Thyroid gland (tissue), 4 donors: ENCODE data around the gene SNRPA1. TPM values are rescaled to one million over a fixed set of nuclear protein-coding genes. Genes with fewer than 3 reads are reported as not detected.

Experiments used
- DNase-seq, 2 donors: peaks; one replicate each; pipeline ENCODE4 v3.0.0-alpha.2; 2019
- H3K27ac ChIP-seq, 3 donors: fragments of 200-600 bp; sonication (generic); 1 replicate in 2 of 3; 2 replicates in 1 of 3; pipeline ENCODE4 v1.5.1; 2016 to 2019; ENCODE audit warnings: mild to moderate bottlenecking in 1 of 3, moderate library complexity in 1 of 3
- H3K27me3 ChIP-seq: fragments of 200-600 bp; sonication (generic); one replicate; pipeline ENCODE4 v1.5.1; 2019
- H3K36me3 ChIP-seq, 2 donors: fragments of 200-600 bp; sonication (generic); one replicate each; pipeline ENCODE4 v1.5.1; 2016 to 2019
- H3K4me1 ChIP-seq, 2 donors: fragments of 200-600 bp; sonication (generic); one replicate each; pipeline ENCODE4 v1.5.1; 2017 to 2019
- H3K4me3 ChIP-seq, 3 donors: fragments of 200-600 bp; sonication (generic); replicated peaks in 1 of 3; 1 replicate in 2 of 3; 2 replicates in 1 of 3; pipeline ENCODE4 v1.5.1; 2016; ENCODE audit warnings: mild to moderate bottlenecking in 1 of 3
- H3K9me3 ChIP-seq: fragments of 200-600 bp; sonication (generic); one replicate; pipeline ENCODE4 v1.5.1; 2017
- CTCF ChIP-seq, 6 experiments: fragments of 200-600 bp in 3 of 6; fragments of 450-650 bp in 3 of 6; sonication (generic) in 3 of 6; IDR thresholded peaks; one replicate each; pipeline ENCODE4 v1.5.1; 2016 to 2019; ENCODE audit warnings: antibody characterized with exemption in 6 of 6, mild to moderate bottlenecking in 2 of 6, inconsistent platforms in 1 of 6, moderate library complexity in 1 of 6
- POLR2A ChIP-seq, 2 donors: fragments of 450-650 bp; IDR thresholded peaks; one replicate each; pipeline ENCODE4 v1.6.1; 2017; ENCODE audit warnings: antibody characterized with exemption in 2 of 2, mild to moderate bottlenecking in 2 of 2, moderate library complexity in 1 of 2
- WGBS, 2 donors: methylation state at CpG; one replicate each; pipeline ENCODE4 v1.1.5; 2017; 5-methylcytosine and 5-hydroxymethylcytosine counted together
- intact Hi-C: fragments of 100-400 bp; cut with DNase I; formaldehyde crosslinking; loops from one replicate; pipeline ENCODE4 v1.15.1; 2023
- total RNA-seq, 4 donors: library from RNA; depleted of rRNA; stranded (reverse); fragments of >200 nt; gene quantifications; one replicate each; pipeline ENCODE4 v1.2.3, GENCODE V29; 2016

The SNRPA1 gene
- total RNA-seq, 4 donors from 2014 or later = 34.8 to 111 (median 71.1) TPM

DNA sequence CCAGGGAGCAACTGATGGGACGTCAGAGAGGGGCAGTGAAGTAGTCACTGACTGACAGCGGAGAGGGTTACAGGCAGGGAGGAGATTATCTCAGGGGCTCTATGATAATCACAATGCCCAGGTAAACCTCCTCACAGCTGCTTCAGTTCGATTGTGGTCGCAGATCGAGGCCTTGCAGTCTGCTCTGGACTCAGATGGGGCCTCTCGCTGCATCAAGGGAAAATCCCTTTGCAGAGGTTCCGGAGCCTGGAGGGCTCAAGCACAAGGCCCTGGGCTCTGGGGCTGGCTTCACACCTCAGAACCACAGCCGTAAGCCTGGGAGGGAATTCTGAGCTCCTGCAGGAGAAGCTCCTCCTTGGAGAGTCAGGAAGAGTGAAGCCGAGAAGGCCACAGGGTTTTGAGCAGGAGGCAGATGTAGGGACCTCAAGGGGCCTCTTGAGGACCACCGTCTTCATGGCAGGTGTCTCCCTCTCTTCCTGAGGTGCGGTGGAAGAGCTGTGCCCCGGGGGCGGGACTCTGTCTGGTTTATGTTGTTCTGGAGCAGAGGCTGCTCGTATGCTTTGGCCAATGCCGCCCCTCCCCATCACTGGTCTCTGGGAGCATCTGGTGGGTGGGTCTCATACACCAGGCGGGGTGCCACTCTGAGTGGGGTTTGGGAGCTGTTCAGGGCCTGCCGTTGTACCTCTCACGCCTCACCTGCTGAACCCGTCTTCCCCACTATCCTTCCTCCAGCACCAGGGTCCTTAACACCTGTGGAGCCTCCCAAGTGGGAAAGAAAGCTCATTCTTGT is 19.5 kb upstream of the SNRPA1 start:
- no peaks in the 10 kb centered on the region for H3K9me3 ChIP-seq
- no peak for TF ChIP-seq CTCF (IDR thresholded peaks at IDR 0.05)
- no peak for TF ChIP-seq POLR2A (IDR thresholded peaks at IDR 0.05)
- 76 to 81% methylated on average over 13 to 19 of the region's 19 CpGs for WGBS, 2 donors
- H3K27ac ChIP-seq = no peak overlapping the region
- H3K27me3 ChIP-seq = no peaks in the 10 kb centered on the region
- H3K36me3 ChIP-seq = no peaks in the 10 kb centered on the region
- H3K4me3 ChIP-seq = no peak overlapping the region
- intact Hi-C loops = no loop called here
- DNase-seq = no peak
- H3K4me1 ChIP-seq = no peaks in the 10 kb centered on the region

GRCh38 chr15:101313041-101313761 is 18.2 kb upstream of the SNRPA1 start:
- TF ChIP-seq CTCF (IDR thresholded peaks at IDR 0.05) = no peak
- intact Hi-C loops = no loop called here
- no peak for DNase-seq
- 88 to 93% methylated on average over 13 to 20 of the region's 21 CpGs for WGBS, 2 donors
- Histone ChIP-seq H3K27ac (no peak overlapping the region), H3K27me3 (no peaks in the 10 kb centered on the region), H3K9me3 (no peaks in the 10 kb centered on the region), H3K4me3 (no peak overlapping the region), H3K4me1 (no peaks in the 10 kb centered on the region), H3K36me3 (no peaks in the 10 kb centered on the region)

DNA sequence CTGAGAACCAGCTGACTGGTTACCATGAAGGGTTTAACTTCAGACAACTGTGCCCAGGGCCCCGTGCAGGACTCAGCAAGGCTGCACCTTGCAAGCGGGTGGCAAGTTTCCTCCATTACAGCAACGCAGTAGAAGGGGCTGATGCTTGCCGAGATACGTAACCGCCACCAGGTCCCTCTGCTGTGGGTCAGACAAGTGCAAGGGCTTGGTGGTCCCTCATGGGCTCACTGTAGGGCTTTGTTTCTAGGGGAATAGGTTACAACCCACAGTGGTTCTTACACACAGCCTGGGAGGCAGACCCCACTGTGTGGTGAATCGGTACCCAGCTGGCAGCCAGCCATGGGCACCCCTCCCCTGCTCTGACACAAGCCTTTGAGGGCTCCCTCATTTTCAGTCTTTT is 15.5 kb upstream of the SNRPA1 start:
- no peak overlapping the region for H3K27ac ChIP-seq
- H3K27me3 ChIP-seq = no peaks in the 10 kb centered on the region
- no peak for DNase-seq
- no peak overlapping the region for H3K4me3 ChIP-seq
- intact Hi-C loops = no loop called here
- no peaks in the 10 kb centered on the region for H3K9me3 ChIP-seq
- WGBS, 2 donors = 94 to 95% methylated on average over 6 to 7 of the region's 7 CpGs
- no peaks in the 10 kb centered on the region for H3K36me3 ChIP-seq
- no peaks in the 10 kb centered on the region for H3K4me1 ChIP-seq
- TF ChIP-seq CTCF (IDR thresholded peaks at IDR 0.05) (no peak), POLR2A (IDR thresholded peaks at IDR 0.05) (no peak)

- Histone ChIP-seq H3K36me3 (no peaks in the 10 kb centered on the region), H3K9me3 (no peaks in the 10 kb centered on the region), H3K4me1 (no peaks in the 10 kb centered on the region), H3K27ac (no peak overlapping the region), H3K27me3 (no peaks in the 10 kb centered on the region), H3K4me3 (no peak overlapping the region)
- no peak for TF ChIP-seq CTCF (IDR thresholded peaks at IDR 0.05)
- no peak for TF ChIP-seq POLR2A (IDR thresholded peaks at IDR 0.05)
- DNase-seq = no peak
- intact Hi-C loops = no loop called here
- 86 to 88% methylated on average over 2 to 7 of the region's 7 CpGs for WGBS, 2 donors
Observed at GRCh38 chr15:101310161-101310480, 15.1 kb upstream of the SNRPA1 start.

DNA sequence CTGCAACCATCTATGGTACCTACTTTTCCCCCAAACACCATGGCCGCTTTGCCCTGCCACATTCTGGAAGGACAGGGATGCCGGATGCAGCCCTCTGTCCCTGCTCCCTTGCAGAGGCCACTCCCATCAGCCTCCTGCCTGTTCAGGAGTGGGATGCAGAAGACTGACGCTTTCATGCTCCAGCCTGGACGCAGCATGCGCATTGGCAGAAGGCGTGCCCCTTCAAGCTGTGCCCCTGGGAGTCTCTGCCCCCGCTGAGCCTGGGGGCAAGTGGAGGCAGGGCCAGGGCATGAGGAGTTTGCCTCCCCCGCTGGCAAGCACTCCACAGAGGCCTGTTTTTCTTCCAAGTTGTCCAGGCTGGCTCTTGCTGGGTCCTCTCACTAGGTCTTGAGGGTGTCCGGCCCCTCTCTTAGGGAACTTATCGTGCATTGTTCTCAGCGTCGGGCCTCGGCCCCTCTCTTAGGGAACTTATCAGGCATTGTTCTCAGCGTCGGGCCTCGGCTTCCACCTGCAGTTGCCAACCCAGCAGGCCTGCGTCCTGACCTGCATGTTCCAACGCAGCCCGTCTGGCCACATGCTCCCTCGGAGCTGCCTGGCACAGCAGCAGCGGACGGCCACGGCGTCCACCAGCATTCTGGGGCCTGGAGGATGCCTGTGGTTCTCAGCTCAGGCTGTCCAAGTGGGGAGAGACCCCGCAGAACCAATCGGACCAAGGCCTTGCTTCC is 14.6 kb upstream of the SNRPA1 start:
- no peak overlapping the region for H3K4me3 ChIP-seq
- no peak overlapping the region for H3K27ac ChIP-seq
- intact Hi-C loops = no loop called here
- no peaks in the 10 kb centered on the region for H3K27me3 ChIP-seq
- DNase-seq = no peak
- no peaks in the 10 kb centered on the region for H3K4me1 ChIP-seq
- no peaks in the 10 kb centered on the region for H3K36me3 ChIP-seq
- TF ChIP-seq CTCF (IDR thresholded peaks at IDR 0.05) (no peak), POLR2A (IDR thresholded peaks at IDR 0.05) (no peak)
- 59 to 77% methylated on average over 7 to 26 of the region's 26 CpGs for WGBS, 2 donors
- H3K9me3 ChIP-seq = no peaks in the 10 kb centered on the region
